Measurements from ENCODE around the gene YTHDF2. TPM values are rescaled to one million over a fixed set of nuclear protein-coding genes. Genes with fewer than 3 reads are reported as not detected.
"Not testable (repeated sequence)": the region's sequence is repeated elsewhere in the genome, so short reads cannot be mapped to it uniquely, and the experiment has no call there.

The YTHDF2 gene
- total RNA-seq, 1 donor from 2014 or later, result 59.5 TPM

DNA sequence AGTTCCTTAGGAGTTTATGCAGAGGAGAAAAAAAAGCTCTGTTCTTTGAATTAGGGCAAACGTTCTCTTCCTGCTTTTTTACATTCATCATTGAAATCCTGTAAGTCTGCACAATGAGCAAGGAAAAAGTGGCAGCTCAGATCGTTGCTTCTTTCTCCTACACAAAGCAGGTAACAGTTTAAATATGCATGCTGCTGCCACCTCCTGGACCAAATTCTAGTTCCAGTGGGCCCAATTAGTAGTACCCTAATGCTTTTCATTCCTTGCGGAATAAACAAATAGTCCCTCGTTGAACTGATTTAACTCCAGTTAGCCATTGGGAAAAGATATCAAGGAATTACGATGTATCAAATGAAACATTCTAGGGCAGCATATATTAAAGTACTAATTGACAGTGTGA, 20.1 kb downstream of the YTHDF2 start:
- H3K4me1 ChIP-seq (ENCODE audit: control insufficient read depth in 3 of 3, insufficient read depth in 3 of 3, low read length in 3 of 3), result peaks cover 20 to 47% (median 35%) of the 10 kb centered on the region in 3 donors
- H3K4me3 ChIP-seq (ENCODE audit: low read length in 3 of 3), result no peak overlapping the region
- no peak overlapping the region for H3K9ac ChIP-seq (ENCODE audit: low read depth in 1 of 3, low read length in 3 of 3)
- H3K27ac ChIP-seq (ENCODE audit: low read depth, low read length), result no peak overlapping the region
- peaks cover 0 to 6% (median 0%) of the 10 kb centered on the region in 3 donors for H3K36me3 ChIP-seq (ENCODE audit: control insufficient read depth in 3 of 3, insufficient read depth in 3 of 3, low read length in 3 of 3)
- H3K9me3 ChIP-seq (ENCODE audit: control insufficient read depth in 3 of 3, low read length in 3 of 3), result no peaks in the 10 kb centered on the region
- no peaks in the 10 kb centered on the region for H3K27me3 ChIP-seq (ENCODE audit: control insufficient read depth in 3 of 3, insufficient read depth in 3 of 3, low read length in 3 of 3)

GRCh38 chr1:28758420-28758819, 21.7 kb downstream of the YTHDF2 start:
- Histone ChIP-seq H3K4me3 (ENCODE audit: low read length in 3 of 3) (no peak overlapping the region), H3K9ac (ENCODE audit: low read depth in 1 of 3, low read length in 3 of 3) (no peak overlapping the region), H3K27ac (ENCODE audit: low read depth, low read length) (no peak overlapping the region), H3K9me3 (ENCODE audit: control insufficient read depth in 3 of 3, low read length in 3 of 3) (no peaks in the 10 kb centered on the region), H3K36me3 (ENCODE audit: control insufficient read depth in 3 of 3, insufficient read depth in 3 of 3, low read length in 3 of 3) (peaks cover 0 to 4% (median 0%) of the 10 kb centered on the region in 3 donors), H3K4me1 (ENCODE audit: control insufficient read depth in 3 of 3, insufficient read depth in 3 of 3, low read length in 3 of 3) (peaks cover 24 to 43% (median 33%) of the 10 kb centered on the region in 3 donors), H3K27me3 (ENCODE audit: control insufficient read depth in 3 of 3, insufficient read depth in 3 of 3, low read length in 3 of 3) (no peaks in the 10 kb centered on the region)

- H3K27ac ChIP-seq (ENCODE audit: low read depth, low read length), result peak overlapping the region; percentile 29
- H3K9me3 ChIP-seq (ENCODE audit: control insufficient read depth in 3 of 3, low read length in 3 of 3), result no peaks in the 10 kb centered on the region
- peaks cover 21 to 36% (median 27%) of the 10 kb centered on the region in 3 donors for H3K4me1 ChIP-seq (ENCODE audit: control insufficient read depth in 3 of 3, insufficient read depth in 3 of 3, low read length in 3 of 3)
- H3K9ac ChIP-seq (ENCODE audit: low read depth in 1 of 3, low read length in 3 of 3), result no peak overlapping the region
- peaks cover 0 to 4% (median 0%) of the 10 kb centered on the region in 3 donors for H3K36me3 ChIP-seq (ENCODE audit: control insufficient read depth in 3 of 3, insufficient read depth in 3 of 3, low read length in 3 of 3)
- H3K27me3 ChIP-seq (ENCODE audit: control insufficient read depth in 3 of 3, insufficient read depth in 3 of 3, low read length in 3 of 3), result no peaks in the 10 kb centered on the region
- H3K4me3 ChIP-seq (ENCODE audit: low read length in 3 of 3), result no peak overlapping the region
Observed at GRCh38 chr1:28759257-28759656, 22.5 kb downstream of the YTHDF2 start.

GRCh38 chr1:28761189-28761588, 24.4 kb downstream of the YTHDF2 start:
- Histone ChIP-seq H3K9me3 (ENCODE audit: control insufficient read depth in 3 of 3, low read length in 3 of 3) (no peaks in the 10 kb centered on the region), H3K4me1 (ENCODE audit: control insufficient read depth in 3 of 3, insufficient read depth in 3 of 3, low read length in 3 of 3) (peaks cover 12 to 17% (median 13%) of the 10 kb centered on the region in 3 donors), H3K27me3 (ENCODE audit: control insufficient read depth in 3 of 3, insufficient read depth in 3 of 3, low read length in 3 of 3) (no peaks in the 10 kb centered on the region), H3K9ac (ENCODE audit: low read depth in 1 of 3, low read length in 3 of 3) (no peak overlapping the region), H3K36me3 (ENCODE audit: control insufficient read depth in 3 of 3, insufficient read depth in 3 of 3, low read length in 3 of 3) (peaks cover 0 to 4% (median 4%) of the 10 kb centered on the region in 3 donors), H3K4me3 (ENCODE audit: low read length in 3 of 3) (no peak overlapping the region), H3K27ac (ENCODE audit: low read depth, low read length) (no peak overlapping the region)

DNA sequence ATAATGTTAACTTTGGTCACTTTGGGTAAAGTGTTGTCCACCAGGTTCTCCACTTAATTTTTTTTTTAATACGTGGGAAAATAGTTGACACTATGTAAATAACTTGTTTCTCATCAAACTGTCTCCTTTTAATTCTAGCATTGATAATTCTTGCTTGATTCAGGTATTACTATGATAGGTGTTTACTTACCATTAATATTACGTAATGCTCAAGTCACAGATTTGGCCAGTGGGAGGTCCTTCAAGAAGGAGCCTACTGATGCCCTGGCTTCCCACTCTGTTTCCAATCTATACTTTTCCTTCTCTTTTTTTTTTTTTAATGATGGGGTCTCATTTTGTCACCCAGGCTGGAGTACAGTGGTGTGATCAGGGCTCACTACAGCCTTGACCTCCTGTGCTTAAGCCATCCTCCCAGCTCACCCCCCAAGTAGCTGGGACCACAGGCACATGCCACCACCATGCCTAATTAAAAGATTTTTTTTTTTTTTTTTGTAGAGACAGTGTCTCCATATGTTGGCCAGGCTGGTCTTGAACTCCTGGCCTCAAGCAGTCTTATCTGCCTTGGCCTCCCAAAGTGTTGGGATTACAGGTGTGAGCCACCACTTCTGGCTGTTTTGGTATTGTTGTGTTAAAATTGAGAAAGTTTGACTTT, 29.9 kb downstream of the YTHDF2 start:
- Histone ChIP-seq H3K27ac (ENCODE audit: low read depth, low read length) (no peak overlapping the region), H3K9ac (ENCODE audit: low read depth in 1 of 3, low read length in 3 of 3) (no peak overlapping the region), H3K36me3 (ENCODE audit: control insufficient read depth in 3 of 3, insufficient read depth in 3 of 3, low read length in 3 of 3) (peaks cover 3 to 12% (median 11%) of the 10 kb centered on the region in 3 donors), H3K9me3 (ENCODE audit: control insufficient read depth in 3 of 3, low read length in 3 of 3) (no peaks in the 10 kb centered on the region), H3K4me1 (ENCODE audit: control insufficient read depth in 3 of 3, insufficient read depth in 3 of 3, low read length in 3 of 3) (peaks cover 0 to 4% (median 0%) of the 10 kb centered on the region in 3 donors), H3K27me3 (ENCODE audit: control insufficient read depth in 3 of 3, insufficient read depth in 3 of 3, low read length in 3 of 3) (no peaks in the 10 kb centered on the region), H3K4me3 (ENCODE audit: low read length in 3 of 3) (no peak overlapping the region)

- peaks cover 4 to 8% (median 7%) of the 10 kb centered on the region in 3 donors for H3K4me1 ChIP-seq (ENCODE audit: control insufficient read depth in 3 of 3, insufficient read depth in 3 of 3, low read length in 3 of 3)
- no peak overlapping the region for H3K4me3 ChIP-seq (ENCODE audit: low read length in 3 of 3)
- H3K36me3 ChIP-seq (ENCODE audit: control insufficient read depth in 3 of 3, insufficient read depth in 3 of 3, low read length in 3 of 3), result peaks cover 3 to 11% (median 6%) of the 10 kb centered on the region in 3 donors
- no peak overlapping the region for H3K27ac ChIP-seq (ENCODE audit: low read depth, low read length)
- H3K27me3 ChIP-seq (ENCODE audit: control insufficient read depth in 3 of 3, insufficient read depth in 3 of 3, low read length in 3 of 3), result no peaks in the 10 kb centered on the region
- no peak overlapping the region for H3K9ac ChIP-seq (ENCODE audit: low read depth in 1 of 3, low read length in 3 of 3)
- H3K9me3 ChIP-seq (ENCODE audit: control insufficient read depth in 3 of 3, low read length in 3 of 3), result no peaks in the 10 kb centered on the region
Observed at GRCh38 chr1:28770601-28771165, 33.9 kb downstream of the YTHDF2 start.

DNA sequence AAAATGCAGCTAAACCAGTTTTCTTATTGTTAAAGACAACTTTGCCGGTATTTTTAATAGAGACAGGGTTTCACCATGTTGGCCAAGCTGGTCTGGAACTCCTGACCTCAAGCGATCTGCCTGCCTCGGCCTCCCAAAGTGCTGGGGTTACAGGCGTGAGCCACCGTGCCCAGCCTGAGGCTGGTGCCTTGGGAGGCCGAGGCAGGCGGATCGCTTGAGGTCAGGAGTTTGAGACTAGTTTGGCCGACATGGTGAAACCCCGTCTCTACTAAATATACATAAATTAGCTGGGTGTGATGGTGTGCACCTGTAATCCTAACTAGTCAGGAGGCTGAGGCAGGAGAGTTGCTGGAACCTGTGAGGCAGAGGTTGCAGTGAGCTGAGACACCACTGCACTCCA, 35.2 kb downstream of the YTHDF2 start:
- peaks cover 3 to 11% (median 6%) of the 10 kb centered on the region in 3 donors for H3K36me3 ChIP-seq (ENCODE audit: control insufficient read depth in 3 of 3, insufficient read depth in 3 of 3, low read length in 3 of 3)
- not testable (repeated sequence) for H3K9me3 ChIP-seq (ENCODE audit: control insufficient read depth in 3 of 3, low read length in 3 of 3)

DNA sequence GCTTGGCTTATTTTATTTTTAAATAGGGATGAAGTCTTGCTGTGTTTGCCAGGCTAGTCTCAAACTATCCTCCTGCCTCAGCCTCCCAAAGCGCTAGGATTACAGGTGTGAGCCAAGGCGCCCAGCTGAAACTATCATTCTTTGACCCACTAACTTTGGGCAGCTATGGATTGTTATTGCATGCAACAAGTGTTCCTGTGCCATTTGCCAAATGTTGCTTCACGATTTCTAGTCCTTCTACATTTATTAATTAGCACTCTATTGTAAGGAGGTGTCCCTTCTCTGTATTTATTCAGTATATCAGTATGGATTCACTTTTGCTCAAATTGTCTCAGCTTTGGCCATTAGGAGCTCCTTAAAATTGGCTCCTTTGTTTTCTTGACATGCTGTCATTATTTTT, 36.4 kb downstream of the YTHDF2 start:
- Histone ChIP-seq H3K4me1 (ENCODE audit: control insufficient read depth in 3 of 3, insufficient read depth in 3 of 3, low read length in 3 of 3) (peaks cover 4 to 8% (median 7%) of the 10 kb centered on the region in 3 donors), H3K9me3 (ENCODE audit: control insufficient read depth in 3 of 3, low read length in 3 of 3) (no peaks in the 10 kb centered on the region), H3K36me3 (ENCODE audit: control insufficient read depth in 3 of 3, insufficient read depth in 3 of 3, low read length in 3 of 3) (peaks cover 3 to 11% (median 6%) of the 10 kb centered on the region in 3 donors), H3K27me3 (ENCODE audit: control insufficient read depth in 3 of 3, insufficient read depth in 3 of 3, low read length in 3 of 3) (no peaks in the 10 kb centered on the region), H3K27ac (ENCODE audit: low read depth, low read length) (no peak overlapping the region), H3K9ac (ENCODE audit: low read depth in 1 of 3, low read length in 3 of 3) (no peak overlapping the region), H3K4me3 (ENCODE audit: low read length in 3 of 3) (no peak overlapping the region)

More for the DNA sequence above, 35.2 kb downstream of the YTHDF2 start:
- not testable (repeated sequence) for H3K27ac ChIP-seq (ENCODE audit: low read depth, low read length); H3K4me3 ChIP-seq (ENCODE audit: low read length in 3 of 3); H3K27me3 ChIP-seq (ENCODE audit: control insufficient read depth in 3 of 3, insufficient read depth in 3 of 3, low read length in 3 of 3); H3K4me1 ChIP-seq (ENCODE audit: control insufficient read depth in 3 of 3, insufficient read depth in 3 of 3, low read length in 3 of 3); H3K9ac ChIP-seq (ENCODE audit: low read depth in 1 of 3, low read length in 3 of 3)

- H3K27me3 ChIP-seq (ENCODE audit: control insufficient read depth in 3 of 3, insufficient read depth in 3 of 3, low read length in 3 of 3), result no peaks in the 10 kb centered on the region
- H3K9me3 ChIP-seq (ENCODE audit: control insufficient read depth in 3 of 3, low read length in 3 of 3), result no peaks in the 10 kb centered on the region
- no peak overlapping the region for H3K27ac ChIP-seq (ENCODE audit: low read depth, low read length)
- peak overlapping the region; percentile 64 to 77 (median 70) for H3K4me3 ChIP-seq (ENCODE audit: low read length in 3 of 3)
- H3K36me3 ChIP-seq (ENCODE audit: control insufficient read depth in 3 of 3, insufficient read depth in 3 of 3, low read length in 3 of 3), result peaks cover 0 to 6% (median 0%) of the 10 kb centered on the region in 3 donors
- H3K4me1 ChIP-seq (ENCODE audit: control insufficient read depth in 3 of 3, insufficient read depth in 3 of 3, low read length in 3 of 3), result peaks cover 4 to 8% (median 7%) of the 10 kb centered on the region in 3 donors
- H3K9ac ChIP-seq (ENCODE audit: low read depth in 1 of 3, low read length in 3 of 3), result peak overlapping the region in 1 of 3 donors; percentile 27
Observed at GRCh38 chr1:28775121-28775942, 38.6 kb downstream of the YTHDF2 start.

Measured in skeletal muscle tissue (tissue), 4 donors.